ENCODE results near the gene ISYNA1. TPM values are rescaled to one million over a fixed set of nuclear protein-coding genes. Genes with fewer than 3 reads are reported as not detected.

ISYNA1 gene
- total and polyA plus RNA-seq, 12 donors = 12.6 to 137 (median 20.5) TPM

DNA sequence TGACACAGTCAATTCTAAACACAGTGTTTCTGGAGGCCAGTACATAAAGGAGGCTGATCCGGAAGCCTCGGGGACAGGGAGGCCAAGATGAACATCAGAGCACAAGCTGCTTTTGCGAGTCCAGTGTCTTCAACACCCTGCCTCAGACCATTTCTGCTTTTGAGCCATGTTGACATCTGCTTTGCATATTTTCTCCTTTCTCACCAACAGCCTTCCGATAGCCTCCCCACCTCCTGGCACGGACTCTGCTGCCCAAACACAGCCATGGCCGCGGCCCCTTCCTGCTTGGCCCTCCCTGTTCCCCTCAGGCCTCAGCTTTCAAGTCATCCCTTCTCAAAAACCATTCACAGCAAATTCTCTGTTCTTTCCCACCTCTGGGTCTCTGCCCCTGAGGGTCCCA lies 44.1 kb downstream of the ISYNA1 start:
- 57 to 64% methylated on average over 7 of the region's 7 CpGs for WGBS, 2 donors
- Histone ChIP-seq H3K27me3 (peaks cover 0 to 15% (median 11%) of the 10 kb centered on the region in 7 donors), H3K27ac (peak overlapping the region in 4 of 10 donors; percentile 16 to 88 (median 25)), H3K9me3 (peaks cover 0 to 4% (median 0%) of the 10 kb centered on the region in 11 donors), H3K4me3 (peak overlapping the region in 3 of 10 donors; percentile 17 to 65 (median 18)), H3K4me1 (peaks cover 0 to 37% (median under 1%) of the 10 kb centered on the region in 9 donors), H3K36me3 (peaks cover 0 to 36% (median 0%) of the 10 kb centered on the region in 9 donors)
- intact Hi-C loops (cut with DNase I) = loop anchor here in 2 of 10 donors (10.0 kb wide), 2 partner anchors 129 to 189 kb away; partner anchors contain the start of gene RAB3A (in 1 of the 2)
- DNase-seq = no peak
- peak in 6 of 8 donors; percentile 3 to 40 (median 25) for ATAC-seq
- TF ChIP-seq, protein P1, sequence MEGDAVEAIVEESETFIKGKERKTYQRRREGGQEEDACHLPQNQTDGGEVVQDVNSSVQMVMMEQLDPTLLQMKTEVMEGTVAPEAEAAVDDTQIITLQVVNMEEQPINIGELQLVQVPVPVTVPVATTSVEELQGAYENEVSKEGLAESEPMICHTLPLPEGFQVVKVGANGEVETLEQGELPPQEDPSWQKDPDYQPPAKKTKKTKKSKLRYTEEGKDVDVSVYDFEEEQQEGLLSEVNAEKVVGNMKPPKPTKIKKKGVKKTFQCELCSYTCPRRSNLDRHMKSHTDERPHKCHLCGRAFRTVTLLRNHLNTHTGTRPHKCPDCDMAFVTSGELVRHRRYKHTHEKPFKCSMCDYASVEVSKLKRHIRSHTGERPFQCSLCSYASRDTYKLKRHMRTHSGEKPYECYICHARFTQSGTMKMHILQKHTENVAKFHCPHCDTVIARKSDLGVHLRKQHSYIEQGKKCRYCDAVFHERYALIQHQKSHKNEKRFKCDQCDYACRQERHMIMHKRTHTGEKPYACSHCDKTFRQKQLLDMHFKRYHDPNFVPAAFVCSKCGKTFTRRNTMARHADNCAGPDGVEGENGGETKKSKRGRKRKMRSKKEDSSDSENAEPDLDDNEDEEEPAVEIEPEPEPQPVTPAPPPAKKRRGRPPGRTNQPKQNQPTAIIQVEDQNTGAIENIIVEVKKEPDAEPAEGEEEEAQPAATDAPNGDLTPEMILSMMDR (IDR thresholded peaks at IDR 0.05) = no peak

DNA sequence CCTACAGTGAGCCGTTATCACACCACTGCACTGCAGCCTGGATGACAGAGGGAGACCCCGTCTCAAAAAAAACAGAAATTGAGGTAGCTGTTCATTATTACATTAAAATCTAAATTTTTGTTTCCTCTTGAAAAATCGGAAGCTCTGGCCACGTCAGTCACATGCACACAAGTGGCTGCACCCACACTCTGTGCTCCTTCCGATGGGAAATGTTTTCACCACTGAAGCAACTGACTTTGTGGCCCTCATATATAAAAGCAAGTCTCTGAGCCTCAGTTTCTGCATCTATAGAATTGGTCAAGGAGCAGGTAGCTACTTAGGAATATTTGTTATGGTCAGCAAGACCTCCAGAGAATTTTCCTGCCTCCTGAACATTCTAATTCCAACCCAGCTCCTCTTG lies 45.0 kb downstream of the ISYNA1 start:
- peaks cover 0 to 4% (median 0%) of the 10 kb centered on the region in 11 donors for H3K9me3 ChIP-seq
- peaks cover 0 to 37% (median 9%) of the 10 kb centered on the region in 9 donors for H3K4me1 ChIP-seq
- intact Hi-C loops (cut with DNase I) = loop anchor here in 2 of 10 donors (10.0 kb wide), 2 partner anchors 128 to 188 kb away; partner anchors contain the start of gene RAB3A (in 1 of the 2)
- H3K4me3 ChIP-seq = peak overlapping the region in 2 of 10 donors; percentile 18 to 65
- H3K27ac ChIP-seq = peak overlapping the region in 3 of 10 donors; percentile 16 to 88 (median 31)
- TF ChIP-seq, protein P1 (IDR thresholded peaks at IDR 0.05) = no peak
- ATAC-seq (no peak), DNase-seq (no peak)
- H3K27me3 ChIP-seq = peaks cover 0 to 13% (median 10%) of the 10 kb centered on the region in 7 donors
- H3K36me3 ChIP-seq = peaks cover 0 to 36% (median 0%) of the 10 kb centered on the region in 9 donors
- WGBS, 2 donors = 78 to 85% methylated on average over 5 of the region's 5 CpGs

DNA sequence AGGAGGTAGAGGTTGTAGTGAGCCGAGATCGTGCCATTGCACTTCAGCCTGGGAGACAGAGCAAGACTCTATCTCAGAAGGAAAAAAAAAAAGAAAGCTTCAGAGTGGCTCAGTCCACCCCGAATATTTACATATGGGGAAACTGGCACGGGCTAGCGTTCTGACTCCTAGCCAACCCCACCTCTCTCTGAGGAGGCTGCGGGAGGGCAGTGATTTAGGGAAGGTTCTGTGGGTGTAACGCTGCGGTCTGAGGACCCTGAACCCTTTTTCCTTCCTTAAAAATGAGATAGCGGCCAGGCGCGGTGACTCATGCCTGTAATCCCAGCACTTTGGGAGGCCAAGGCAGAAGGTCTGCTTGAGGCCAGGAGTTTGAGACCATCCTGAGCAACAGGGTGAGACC lies 45.5 kb downstream of the ISYNA1 start:
- ATAC-seq (peak in 7 of 8 donors; percentile 16 to 45 (median 26)), DNase-seq (no peak)
- TF ChIP-seq, protein P1 (IDR thresholded peaks at IDR 0.05) = no peak
- 69 to 72% methylated on average over 11 of the region's 11 CpGs for WGBS, 2 donors
- Histone ChIP-seq H3K27ac (peak overlapping the region in 1 of 10 donors; percentile 88), H3K9me3 (peaks cover 0 to 4% (median 0%) of the 10 kb centered on the region in 11 donors), H3K36me3 (peaks cover 0 to 36% (median 0%) of the 10 kb centered on the region in 9 donors), H3K4me1 (peaks cover 0 to 37% (median 14%) of the 10 kb centered on the region in 9 donors), H3K27me3 (peaks cover 0 to 11% (median 7%) of the 10 kb centered on the region in 7 donors), H3K4me3 (peak overlapping the region in 1 of 10 donors; percentile 65)
- intact Hi-C loops (cut with DNase I) = loop anchor here in 2 of 10 donors (10.0 kb wide), 2 partner anchors 128 to 188 kb away; partner anchors contain the start of gene RAB3A (in 1 of the 2)

DNA sequence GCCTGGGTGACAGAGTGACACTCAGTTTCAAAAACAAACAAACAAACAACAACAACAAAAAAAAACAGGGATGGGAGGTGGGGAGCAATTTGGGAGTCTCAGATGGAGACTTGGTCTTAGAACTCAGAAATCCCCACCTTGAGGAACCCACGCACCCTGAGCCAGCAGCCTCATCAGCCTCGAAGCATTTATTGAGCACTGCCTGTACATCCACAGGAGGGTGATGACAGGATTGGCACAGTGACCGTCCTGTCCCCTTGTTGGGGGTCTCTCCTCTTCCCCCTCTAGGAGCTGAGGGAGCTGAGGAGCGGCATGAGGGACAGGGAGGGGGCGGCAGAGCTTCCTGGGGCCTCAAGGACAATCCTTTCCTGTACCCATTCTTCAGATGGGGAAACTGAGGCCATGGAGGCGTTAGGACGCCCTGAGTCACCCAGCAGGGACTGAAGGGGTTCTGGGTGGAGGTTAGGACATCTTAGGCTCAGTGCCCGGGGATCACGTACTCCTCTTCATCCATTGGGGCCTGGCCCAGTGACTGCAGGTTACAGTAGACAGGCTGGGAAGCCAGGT lies 46.3 kb downstream of the ISYNA1 start:
- 77 to 82% methylated on average over 9 of the region's 9 CpGs for WGBS, 2 donors
- Histone ChIP-seq H3K36me3 (peaks cover 0 to 36% (median 0%) of the 10 kb centered on the region in 9 donors), H3K27ac (peak overlapping the region in 1 of 10 donors; percentile 88), H3K4me1 (peaks cover 0 to 43% (median 16%) of the 10 kb centered on the region in 9 donors), H3K9me3 (peaks cover 0 to 4% (median 0%) of the 10 kb centered on the region in 11 donors), H3K4me3 (no peak overlapping the region), H3K27me3 (peaks cover 0 to 7% (median 0%) of the 10 kb centered on the region in 7 donors)
- TF ChIP-seq, protein P1 (IDR thresholded peaks at IDR 0.05) = no peak
- intact Hi-C loops (cut with DNase I) = loop anchor here in 2 of 10 donors (10.0 kb wide), 2 partner anchors 127 to 187 kb away; partner anchors contain the start of gene RAB3A (in 1 of the 2)
- ATAC-seq (no peak), DNase-seq (no peak)
